Occipital lobe (tissue), 2 donors: Measurements from ENCODE around the gene CACNB1. TPM values are rescaled to one million over a fixed set of nuclear protein-coding genes. Genes with fewer than 3 reads are reported as not detected.
"Not testable (repeated sequence)": the region's sequence is repeated elsewhere in the genome, so short reads cannot be mapped to it uniquely, and the experiment has no call there.

Source experiments
- DNase-seq: peaks from one replicate; lab custom pipeline; 2025; lab: John Stamatoyannopoulos, UW
- total RNA-seq: library from RNA; depleted of rRNA; stranded (reverse); fragments of >200 nt; gene quantifications from one replicate; pipeline ENCODE4 v1.2.3, GENCODE V29; 2014

The CACNB1 gene
- total RNA-seq, 1 donor from 2014 or later = 20.6 TPM

- DNase-seq = no peak
These were observed 21.8 kb downstream of the CACNB1 start for GRCh38 chr17:39175695-39176093.

DNA sequence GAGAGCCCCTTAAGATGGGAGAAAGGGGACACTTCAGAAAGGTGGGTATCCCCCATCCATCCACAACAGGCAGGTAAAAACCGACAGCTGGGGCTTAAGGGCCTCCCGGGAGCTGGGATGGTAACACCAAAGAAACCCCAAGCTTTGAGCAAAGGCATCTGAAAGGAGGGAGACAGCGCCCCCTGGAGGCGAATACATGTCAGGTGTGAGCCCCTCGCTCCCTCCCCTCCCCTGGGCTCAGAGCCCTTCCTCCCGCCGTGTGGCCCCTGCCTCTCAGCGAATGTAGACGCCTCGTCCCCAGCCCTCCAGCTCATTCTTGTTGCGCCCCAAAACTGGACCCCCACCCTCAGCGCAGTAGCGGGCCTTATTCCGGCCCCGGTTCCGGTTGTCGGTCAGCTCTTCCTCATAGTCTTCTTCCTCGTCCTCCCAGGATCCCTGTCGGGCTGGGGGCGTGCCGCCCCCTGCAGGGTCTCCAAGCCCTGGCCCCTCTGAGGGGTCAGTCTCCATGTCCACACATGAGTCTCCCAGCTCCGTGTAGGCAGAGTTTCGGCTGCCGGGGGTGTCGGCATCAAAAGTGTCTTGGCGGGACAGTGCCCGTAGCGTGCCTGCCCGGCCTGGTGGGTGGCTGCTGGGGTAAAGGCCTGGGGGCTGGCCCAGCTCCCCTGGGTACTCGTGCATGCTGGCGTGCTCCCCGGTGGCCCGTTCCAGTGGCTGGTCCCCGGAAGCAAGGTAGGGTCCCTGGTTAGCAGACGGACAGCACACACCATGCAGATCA lies 22.4 kb downstream of the CACNB1 start:
- no peak for DNase-seq

- DNase-seq = no peak
These were observed 23.8 kb downstream of the CACNB1 start for GRCh38 chr17:39173526-39174274.

- no peak for DNase-seq
These were observed 24.4 kb downstream of the CACNB1 start for GRCh38 chr17:39173080-39173479.

DNA sequence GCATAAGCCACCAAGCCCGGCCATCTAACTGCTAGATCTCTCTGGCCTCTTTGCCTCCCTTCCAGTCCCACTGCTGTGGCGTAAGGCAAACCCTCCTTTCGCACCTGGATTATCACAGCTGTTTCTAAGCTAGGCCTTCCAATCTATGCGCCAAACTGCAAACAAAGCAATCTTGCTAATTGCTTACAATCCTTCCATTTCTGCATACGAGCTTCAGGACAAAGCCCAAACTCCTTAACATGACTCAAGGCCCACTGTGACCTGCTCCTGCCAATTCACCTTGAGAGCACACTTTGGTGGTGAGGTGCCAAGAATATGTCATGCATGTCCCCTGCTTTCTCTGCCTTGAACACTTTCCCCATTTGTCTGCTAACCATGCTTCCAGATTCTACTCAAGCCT lies 25.5 kb downstream of the CACNB1 start:
- DNase-seq = no peak

DNA sequence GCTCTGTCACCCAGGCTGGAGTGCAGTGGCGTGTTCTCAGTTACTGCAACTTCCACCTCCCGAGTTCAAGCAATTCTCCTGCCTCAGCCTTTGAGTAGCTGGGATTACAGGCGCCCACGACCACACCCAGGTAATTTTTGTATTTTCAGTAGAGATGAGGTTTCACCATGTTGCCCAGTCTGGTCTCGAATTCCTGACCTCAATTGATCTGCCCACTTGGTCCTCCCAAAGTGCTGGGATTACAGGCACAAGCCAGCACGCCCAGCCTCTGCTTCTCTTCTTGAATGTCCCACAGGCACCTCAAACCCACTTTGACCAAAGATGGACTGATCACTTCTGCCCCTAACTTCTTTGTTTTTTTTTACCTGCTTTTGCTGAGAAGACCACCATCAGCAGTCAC lies 26.9 kb downstream of the CACNB1 start:
- no peak for DNase-seq

DNA sequence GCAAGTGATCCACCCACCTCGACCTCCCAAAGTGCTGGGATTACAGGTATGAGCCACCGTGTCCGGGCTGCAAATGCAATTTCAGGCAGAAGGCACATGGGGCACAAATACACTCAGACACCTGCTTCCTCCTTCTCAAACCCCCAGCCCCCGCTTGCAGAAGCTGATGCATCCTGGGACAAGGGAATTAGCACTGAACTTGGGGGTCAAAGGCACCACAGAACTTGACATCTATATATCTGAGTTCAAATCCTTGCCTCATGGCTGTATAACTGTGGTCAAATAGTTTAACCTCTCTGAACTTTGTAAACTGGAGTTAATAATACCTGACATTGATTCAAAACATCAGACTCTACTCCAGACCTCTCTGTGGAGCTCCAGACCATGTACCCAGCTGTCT lies 27.4 kb downstream of the CACNB1 start:
- no peak for DNase-seq

GRCh38 chr17:39169518-39169917 lies 28.0 kb downstream of the CACNB1 start:
- DNase-seq = no peak

DNA sequence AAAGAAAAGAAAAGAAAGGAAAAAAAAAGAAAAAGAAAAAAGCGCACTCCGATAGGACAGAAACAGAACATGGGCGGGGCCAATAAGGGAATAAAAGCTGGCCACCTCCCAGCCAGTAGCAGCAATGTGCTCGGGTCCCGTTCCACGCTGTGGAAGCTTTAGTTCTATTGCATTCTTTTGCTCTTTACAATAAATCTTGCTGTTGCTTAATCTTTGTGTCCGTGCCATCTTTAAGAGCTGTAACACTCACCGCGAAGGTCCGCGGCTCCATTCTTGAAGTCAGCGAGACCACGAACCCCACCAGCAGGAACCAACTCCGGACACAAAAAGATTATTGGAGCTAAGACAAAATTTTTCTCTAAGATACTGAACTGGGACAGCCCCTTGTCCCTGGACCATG lies 28.4 kb downstream of the CACNB1 start:
- DNase-seq = no peak

GRCh38 chr17:39168503-39168902 lies 29.0 kb downstream of the CACNB1 start:
- not testable (repeated sequence) for DNase-seq

DNA sequence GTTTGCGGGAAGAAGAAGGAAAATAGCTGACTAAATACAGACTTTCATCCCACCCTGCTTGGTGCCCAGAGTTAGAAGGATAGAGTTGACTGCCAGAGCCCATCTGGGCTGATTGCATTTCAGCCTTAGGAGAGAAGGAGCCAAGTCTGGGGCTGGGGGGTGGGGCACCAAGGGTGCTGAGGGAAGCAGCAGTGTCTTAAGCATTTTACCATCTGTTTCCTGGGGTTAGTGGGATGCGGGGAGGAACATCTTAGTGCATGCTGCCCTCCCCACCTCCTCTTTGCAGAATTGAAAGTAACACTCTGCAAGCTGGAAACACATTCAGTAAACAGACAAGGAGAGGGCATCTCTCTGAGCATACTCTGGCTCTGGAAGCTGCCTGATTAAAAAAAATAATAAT lies 30.0 kb downstream of the CACNB1 start:
- DNase-seq = no peak

- DNase-seq = no peak
These were observed 30.8 kb downstream of the CACNB1 start for GRCh38 chr17:39166437-39167335.

GRCh38 chr17:39165841-39166349 lies 31.6 kb downstream of the CACNB1 start, which contains the start of gene ARL5C:
Gene ARL5C, minus strand, starts transcription at chr17:39166161. Its CDS starts 401 bp downstream, at chr17:39165760.
- DNase-seq = no peak

- no peak for DNase-seq
These were observed 32.2 kb downstream of the CACNB1 start for GRCh38 chr17:39165178-39165840.

- DNase-seq = peak; percentile 56
These were observed 32.8 kb downstream of the CACNB1 start for GRCh38 chr17:39164675-39165143.

DNA sequence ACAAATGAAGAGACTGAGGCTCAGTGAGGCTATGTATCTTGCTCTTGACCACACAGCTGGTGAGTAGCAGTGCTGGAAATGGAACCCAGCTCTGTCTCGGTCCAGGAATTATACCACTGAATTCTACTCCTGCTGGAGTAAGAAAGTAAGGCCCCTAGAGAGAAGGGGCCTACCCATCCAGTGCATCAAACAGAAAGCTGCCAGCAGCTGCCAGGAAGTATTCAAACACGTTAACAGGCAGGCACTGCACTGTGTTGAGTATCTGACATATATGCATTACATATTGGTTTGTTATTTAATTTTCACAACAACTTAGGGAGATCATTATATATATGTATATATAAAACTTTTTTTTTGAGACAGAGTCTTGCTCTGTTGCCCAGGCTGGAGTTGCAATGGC lies 35.5 kb downstream of the CACNB1 start:
- no peak for DNase-seq

DNA sequence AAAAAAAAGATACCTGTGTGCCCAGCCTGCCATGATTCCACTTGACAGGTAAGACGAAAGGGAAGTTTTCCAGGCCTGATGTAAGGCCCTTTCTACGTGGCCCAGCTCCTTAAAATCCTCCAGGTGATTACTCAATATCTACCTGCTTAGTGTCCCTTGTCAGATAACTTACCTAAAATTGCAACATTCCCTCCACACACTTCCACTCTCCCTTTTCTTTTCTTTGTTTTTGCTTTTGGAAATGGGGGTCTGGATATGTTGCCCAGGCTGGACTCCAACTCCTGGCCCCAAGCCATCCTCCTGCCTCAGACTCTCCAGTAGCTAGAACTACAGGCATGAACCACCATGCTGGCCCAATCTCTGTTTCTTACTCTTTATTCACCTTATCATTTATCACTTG lies 38.8 kb downstream of the CACNB1 start:
- no peak for DNase-seq

- DNase-seq = no peak
These were observed 41.0 kb downstream of the CACNB1 start for GRCh38 chr17:39156491-39156890.

GRCh38 chr17:39155654-39156053 lies 41.8 kb downstream of the CACNB1 start:
- DNase-seq = no peak

GRCh38 chr17:39153599-39154051 lies 43.8 kb downstream of the CACNB1 start:
- peak; percentile 84 for DNase-seq
